ENCODE results near the gene ABCG8.

Gene ABCG8

GRCh38 chr2:43851011-43851980 lies 12.5 kb downstream of the ABCG8 start:
- H4K20me1 ChIP-seq (ENCODE audit: insufficient read depth, low read length, poor library complexity, severe bottlenecking): no peaks in the 10 kb centered on the region
- no peaks in the 10 kb centered on the region for H3F3A ChIP-seq (ENCODE audit: low read depth)
- TF ChIP-seq, protein P1, sequence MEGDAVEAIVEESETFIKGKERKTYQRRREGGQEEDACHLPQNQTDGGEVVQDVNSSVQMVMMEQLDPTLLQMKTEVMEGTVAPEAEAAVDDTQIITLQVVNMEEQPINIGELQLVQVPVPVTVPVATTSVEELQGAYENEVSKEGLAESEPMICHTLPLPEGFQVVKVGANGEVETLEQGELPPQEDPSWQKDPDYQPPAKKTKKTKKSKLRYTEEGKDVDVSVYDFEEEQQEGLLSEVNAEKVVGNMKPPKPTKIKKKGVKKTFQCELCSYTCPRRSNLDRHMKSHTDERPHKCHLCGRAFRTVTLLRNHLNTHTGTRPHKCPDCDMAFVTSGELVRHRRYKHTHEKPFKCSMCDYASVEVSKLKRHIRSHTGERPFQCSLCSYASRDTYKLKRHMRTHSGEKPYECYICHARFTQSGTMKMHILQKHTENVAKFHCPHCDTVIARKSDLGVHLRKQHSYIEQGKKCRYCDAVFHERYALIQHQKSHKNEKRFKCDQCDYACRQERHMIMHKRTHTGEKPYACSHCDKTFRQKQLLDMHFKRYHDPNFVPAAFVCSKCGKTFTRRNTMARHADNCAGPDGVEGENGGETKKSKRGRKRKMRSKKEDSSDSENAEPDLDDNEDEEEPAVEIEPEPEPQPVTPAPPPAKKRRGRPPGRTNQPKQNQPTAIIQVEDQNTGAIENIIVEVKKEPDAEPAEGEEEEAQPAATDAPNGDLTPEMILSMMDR (conservative IDR thresholded peaks at IDR 0.05; ENCODE audit: low read length): no peak
- TF ChIP-seq EZH2phosphoT487 (IDR thresholded peaks at IDR 0.05; ENCODE audit: borderline replicate concordance): no peak
- no peaks in the 10 kb centered on the region for H3K36me3 ChIP-seq (ENCODE audit: insufficient read depth, low read length)
- H3K9me2 ChIP-seq (replicated peaks; ENCODE audit: low read depth, low read length): no peaks in the 10 kb centered on the region
- H3K9me3 ChIP-seq (ENCODE audit: insufficient read depth, low read depth, low read length): no peaks in the 10 kb centered on the region
- H3K4me1 ChIP-seq (ENCODE audit: insufficient read depth, low read length, poor library complexity, severe bottlenecking): no peaks in the 10 kb centered on the region
- no peak overlapping the region for H2AFZ ChIP-seq (ENCODE audit: low read length)
- H3K4me2 ChIP-seq (ENCODE audit: low read depth, low read length, poor library complexity, severe bottlenecking): no peak overlapping the region
- no peak overlapping the region for H3K9ac ChIP-seq (ENCODE audit: low read depth, low read length, poor library complexity, severe bottlenecking)
- H3K79me2 ChIP-seq (ENCODE audit: insufficient read depth, low read length): no peaks in the 10 kb centered on the region
- no peak overlapping the region for H3K4me3 ChIP-seq (ENCODE audit: low read length, poor library complexity, severe bottlenecking)
- no peaks in the 10 kb centered on the region for H3K27me3 ChIP-seq (ENCODE audit: insufficient read depth, low read length, poor library complexity, severe bottlenecking)

GRCh38 chr2:43852196-43852730 lies 13.5 kb downstream of the ABCG8 start:
- no peaks in the 10 kb centered on the region for H3K4me1 ChIP-seq (ENCODE audit: insufficient read depth, low read length, poor library complexity, severe bottlenecking)
- no peaks in the 10 kb centered on the region for H3K36me3 ChIP-seq (ENCODE audit: insufficient read depth, low read length)
- no peaks in the 10 kb centered on the region for H3K79me2 ChIP-seq (ENCODE audit: insufficient read depth, low read length)

DNA sequence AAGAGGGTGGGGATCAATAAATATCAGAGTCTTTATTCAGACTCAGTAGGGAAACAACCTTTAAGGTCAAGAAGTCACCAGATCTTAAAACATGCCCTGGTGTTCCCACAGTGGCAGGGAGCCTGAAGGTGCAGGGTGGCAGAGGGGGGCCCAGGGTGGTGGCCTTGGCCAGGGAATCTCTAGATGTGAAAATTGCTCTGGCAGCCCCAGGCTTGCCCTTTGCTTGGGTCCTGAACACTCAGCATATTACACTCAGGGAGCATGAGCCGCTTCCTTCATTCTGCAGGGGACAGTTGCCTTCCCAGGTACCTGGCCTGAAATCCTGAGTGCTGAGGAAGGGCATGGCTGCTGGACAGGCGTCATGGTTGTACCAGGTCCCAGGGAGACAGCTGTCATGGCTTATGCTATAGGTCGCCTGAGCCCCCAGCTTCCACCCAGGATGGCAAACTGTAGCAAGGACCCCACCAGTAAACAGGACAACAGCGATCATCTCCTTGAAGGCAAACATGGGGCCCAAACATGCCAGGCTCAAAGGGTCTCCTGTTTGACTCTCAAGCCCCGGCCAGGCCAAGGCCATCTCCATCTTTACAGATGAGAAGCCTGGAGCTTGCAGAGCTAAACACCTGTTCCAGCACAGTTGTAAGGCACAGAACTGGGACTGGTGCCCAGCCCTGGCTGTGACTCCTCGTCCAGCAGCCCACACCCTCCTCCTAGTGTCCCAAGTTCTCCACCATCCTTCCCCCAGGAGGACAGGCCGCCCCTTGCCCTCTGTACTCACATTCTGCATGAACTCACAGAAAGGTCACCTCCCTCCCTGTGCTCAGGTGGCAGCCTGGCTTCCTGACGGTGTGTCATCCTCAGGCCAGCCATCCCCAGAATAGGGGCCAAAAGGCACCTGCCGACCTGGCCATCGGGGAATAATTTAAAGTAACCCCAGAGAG lies 14.6 kb downstream of the ABCG8 start:
- H3K36me3 ChIP-seq (ENCODE audit: insufficient read depth, low read length): no peaks in the 10 kb centered on the region
- H3K4me2 ChIP-seq (ENCODE audit: low read depth, low read length, poor library complexity, severe bottlenecking): no peak overlapping the region
- no peak for TF ChIP-seq EZH2phosphoT487 (IDR thresholded peaks at IDR 0.05; ENCODE audit: borderline replicate concordance)
- TF ChIP-seq, protein P1 (conservative IDR thresholded peaks at IDR 0.05; ENCODE audit: low read length): no peak
- H3K9ac ChIP-seq (ENCODE audit: low read depth, low read length, poor library complexity, severe bottlenecking): no peak overlapping the region
- no peaks in the 10 kb centered on the region for H3K9me2 ChIP-seq (replicated peaks; ENCODE audit: low read depth, low read length)
- H2AFZ ChIP-seq (ENCODE audit: low read length): no peak overlapping the region
- no peaks in the 10 kb centered on the region for H3K27me3 ChIP-seq (ENCODE audit: insufficient read depth, low read length, poor library complexity, severe bottlenecking)
- no peak overlapping the region for H3K4me3 ChIP-seq (ENCODE audit: low read length, poor library complexity, severe bottlenecking)
- H3K9me3 ChIP-seq (ENCODE audit: insufficient read depth, low read depth, low read length): no peaks in the 10 kb centered on the region
- H3F3A ChIP-seq (ENCODE audit: low read depth): no peaks in the 10 kb centered on the region
- H3K4me1 ChIP-seq (ENCODE audit: insufficient read depth, low read length, poor library complexity, severe bottlenecking): no peaks in the 10 kb centered on the region
- H4K20me1 ChIP-seq (ENCODE audit: insufficient read depth, low read length, poor library complexity, severe bottlenecking): no peaks in the 10 kb centered on the region
- no peaks in the 10 kb centered on the region for H3K79me2 ChIP-seq (ENCODE audit: insufficient read depth, low read length)

More at GRCh38 chr2:43852196-43852730, 13.5 kb downstream of the ABCG8 start:
- H3K27me3 ChIP-seq (ENCODE audit: insufficient read depth, low read length, poor library complexity, severe bottlenecking): no peaks in the 10 kb centered on the region
- no peaks in the 10 kb centered on the region for H3K9me2 ChIP-seq (replicated peaks; ENCODE audit: low read depth, low read length)
- H3F3A ChIP-seq (ENCODE audit: low read depth): no peaks in the 10 kb centered on the region
- no peak overlapping the region for H3K4me3 ChIP-seq (ENCODE audit: low read length, poor library complexity, severe bottlenecking)
- no peak for TF ChIP-seq EZH2phosphoT487 (IDR thresholded peaks at IDR 0.05; ENCODE audit: borderline replicate concordance)
- TF ChIP-seq, protein P1 (conservative IDR thresholded peaks at IDR 0.05; ENCODE audit: low read length): no peak
- H3K9ac ChIP-seq (ENCODE audit: low read depth, low read length, poor library complexity, severe bottlenecking): no peak overlapping the region
- no peak overlapping the region for H2AFZ ChIP-seq (ENCODE audit: low read length)
- H3K9me3 ChIP-seq (ENCODE audit: insufficient read depth, low read depth, low read length): no peaks in the 10 kb centered on the region
- no peak overlapping the region for H3K4me2 ChIP-seq (ENCODE audit: low read depth, low read length, poor library complexity, severe bottlenecking)
- no peaks in the 10 kb centered on the region for H4K20me1 ChIP-seq (ENCODE audit: insufficient read depth, low read length, poor library complexity, severe bottlenecking)

Data from Loucy (cell line).